ENCODE data around the gene AVP. TPM values are rescaled to one million over a fixed set of nuclear protein-coding genes. Genes with fewer than 3 reads are reported as not detected.

Gene AVP
- total and polyA plus RNA-seq, 7 donors = not detected

GRCh38 chr20:3106185-3106584 lies 21.7 kb upstream of the AVP start:
- H3K27me3 ChIP-seq (ENCODE audit: insufficient read depth in 3 of 3, low read length in 2 of 3) = no peaks in the 10 kb centered on the region
- no peak for TF ChIP-seq CTCF (IDR thresholded peaks at IDR 0.05)
- H3K4me3 ChIP-seq = no peak overlapping the region
- no peak for DNase-seq
- peaks cover 2 to 36% of the 10 kb centered on the region in 2 donors for H3K36me3 ChIP-seq (ENCODE audit: insufficient read depth in 1 of 2, low read depth in 1 of 2)
- 89 to 94% (median 91%) methylated on average over 3 of the region's 3 CpGs for WGBS, 3 donors
- ATAC-seq = no peak
- H3K27ac ChIP-seq = no peak overlapping the region
- H3K4me1 ChIP-seq = peaks cover 3% of the 10 kb centered on the region
- intact Hi-C loops (cut with DNase I) = no loop called here
- H3K9me3 ChIP-seq = no peaks in the 10 kb centered on the region

- H3K36me3 ChIP-seq (ENCODE audit: insufficient read depth in 1 of 2, low read depth in 1 of 2) = peaks cover 2 to 36% of the 10 kb centered on the region in 2 donors
- H3K27ac ChIP-seq = no peak overlapping the region
- WGBS, 3 donors = 92 to 93% (median 93%) methylated on average over 18 of the region's 18 CpGs
- ATAC-seq = no peak
- TF ChIP-seq CTCF (IDR thresholded peaks at IDR 0.05) = no peak
- H3K4me3 ChIP-seq = no peak overlapping the region
- H3K27me3 ChIP-seq (ENCODE audit: insufficient read depth in 3 of 3, low read length in 2 of 3) = no peaks in the 10 kb centered on the region
- peaks cover 3% of the 10 kb centered on the region for H3K4me1 ChIP-seq
- H3K9me3 ChIP-seq = no peaks in the 10 kb centered on the region
- DNase-seq = no peak
- intact Hi-C loops (cut with DNase I) = no loop called here
These were observed 21.0 kb upstream of the AVP start for GRCh38 chr20:3105256-3106137.

DNA sequence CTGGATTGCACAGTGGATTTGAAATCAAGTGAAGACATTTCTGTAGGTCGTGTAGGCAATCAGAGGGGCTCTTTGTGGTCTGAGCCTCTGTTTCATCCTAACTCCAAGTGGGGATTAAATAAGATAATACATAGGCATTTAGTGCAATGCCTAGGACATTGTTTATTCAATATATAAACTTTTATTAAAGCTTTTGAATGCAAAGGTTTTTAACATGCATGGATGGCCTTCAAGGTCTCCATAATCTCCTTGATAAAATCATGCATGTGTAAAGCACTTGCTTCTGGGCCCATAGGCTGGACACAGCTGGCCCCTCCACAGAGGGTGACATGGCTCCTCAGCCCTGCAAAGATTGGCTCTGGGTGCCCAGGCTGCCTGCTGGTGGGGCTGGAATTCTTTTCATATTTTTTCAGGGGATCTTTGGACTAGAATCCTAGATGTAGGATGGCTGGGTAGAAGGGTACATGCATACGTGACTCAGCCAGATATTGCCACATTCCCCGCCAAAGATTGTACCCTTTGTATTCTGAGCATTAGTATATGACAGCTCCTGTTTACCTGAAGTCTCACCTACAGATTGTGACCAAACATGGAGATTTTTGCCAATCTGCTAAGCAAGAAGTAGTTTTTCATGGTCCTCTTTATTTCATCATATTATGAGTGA lies 19.0 kb upstream of the AVP start:
- WGBS, 3 donors = 65 to 71% (median 66%) methylated on average over 3 of the region's 3 CpGs
- Histone ChIP-seq H3K4me1 (peaks cover 3% of the 10 kb centered on the region), H3K27me3 (ENCODE audit: insufficient read depth in 3 of 3, low read length in 2 of 3) (no peaks in the 10 kb centered on the region), H3K36me3 (ENCODE audit: insufficient read depth in 1 of 2, low read depth in 1 of 2) (peaks cover 0 to 16% of the 10 kb centered on the region in 2 donors), H3K4me3 (no peak overlapping the region), H3K9me3 (no peaks in the 10 kb centered on the region), H3K27ac (no peak overlapping the region)
- intact Hi-C loops (cut with DNase I) = no loop called here
- no peak for TF ChIP-seq CTCF (IDR thresholded peaks at IDR 0.05)
- no peak for DNase-seq
- peak in 1 of 4 donors; percentile 18 for ATAC-seq

DNA sequence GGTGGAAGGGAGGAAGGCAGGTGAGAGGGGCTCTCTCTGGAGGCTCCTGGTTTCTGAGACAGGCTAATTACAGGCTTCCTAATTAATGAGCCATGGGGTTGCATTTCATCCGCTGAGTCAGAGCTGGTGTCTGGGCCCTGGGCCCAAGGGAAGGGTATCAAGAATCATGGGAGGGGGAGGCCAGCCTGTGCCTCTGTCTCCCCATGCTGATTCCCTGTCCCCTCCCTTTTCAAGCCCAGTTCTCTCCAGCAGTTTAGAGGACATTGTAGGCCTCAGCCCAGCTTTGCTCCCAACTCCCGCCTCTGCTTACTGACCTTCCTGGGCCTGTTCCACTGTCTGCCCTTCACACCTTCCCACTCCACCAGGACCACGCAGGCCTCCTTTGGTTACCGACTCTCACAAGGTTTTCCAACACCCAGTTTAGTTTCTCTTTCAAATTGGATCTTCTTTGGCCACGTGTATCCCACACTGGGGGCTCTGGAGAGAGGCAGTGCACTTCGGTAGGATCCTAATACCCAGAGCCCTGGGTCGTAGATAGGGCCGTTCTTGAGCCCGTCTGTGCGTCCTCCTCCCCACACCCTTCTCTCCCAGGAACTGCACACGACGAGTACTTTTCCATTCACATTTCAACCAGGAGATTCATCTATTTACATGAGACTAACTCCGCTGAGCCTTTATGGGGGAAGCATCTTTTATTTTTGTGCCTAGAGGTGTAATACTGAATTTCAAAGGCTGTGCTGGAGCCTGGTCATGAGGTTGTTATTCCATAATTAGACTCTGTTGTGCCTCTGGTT lies 18.2 kb upstream of the AVP start:
- no peak overlapping the region for H3K4me3 ChIP-seq
- peaks cover 0 to 11% of the 10 kb centered on the region in 2 donors for H3K36me3 ChIP-seq (ENCODE audit: insufficient read depth in 1 of 2, low read depth in 1 of 2)
- no peaks in the 10 kb centered on the region for H3K9me3 ChIP-seq
- H3K4me1 ChIP-seq = peaks cover 3% of the 10 kb centered on the region
- intact Hi-C loops (cut with DNase I) = no loop called here
- DNase-seq (no peak), ATAC-seq (peak in 3 of 4 donors; percentile 12 to 42 (median 21))
- no peak for TF ChIP-seq CTCF (IDR thresholded peaks at IDR 0.05)
- 72 to 82% (median 76%) methylated on average over 13 of the region's 13 CpGs for WGBS, 3 donors
- H3K27me3 ChIP-seq (ENCODE audit: insufficient read depth in 3 of 3, low read length in 2 of 3) = no peaks in the 10 kb centered on the region
- no peak overlapping the region for H3K27ac ChIP-seq
